ENCODE measurements around the gene VEZT. TPM values are rescaled to one million over a fixed set of nuclear protein-coding genes. Genes with fewer than 3 reads are reported as not detected.
A peak's percentile ranks its signal among the peaks of the same experiment; 100 is the strongest.

VEZT gene
- total and polyA plus RNA-seq, 9 of the 15 experiments (the other 6 are each of a cell fraction or from before 2014, with no cell fraction given), result 16.1 to 61.5 (median 32.6) TPM

- no peak for TF ChIP-seq SREBF2 (CRISPR knock-in tag; IDR thresholded peaks at IDR 0.05)
- no peak for TF ChIP-seq U2AF1 (optimal IDR thresholded peaks at IDR 0.05; ENCODE audit: low read depth, low read length)
Measured at GRCh38 chr12:95198914-95199313, 18.7 kb upstream of the VEZT start (continued).

- H3K9ac ChIP-seq (ENCODE audit: insufficient read depth in 1 of 2, low read depth in 2 of 2, low read length in 2 of 2), result peak overlapping the region in 1 of 2 experiments; percentile 21; a peak in 2 of 4 replicates
- intact Hi-C loops (cut with micrococcal nuclease) (no loop called here), in situ Hi-C loops (cut with MboI) (no loop called here)
- FAIRE-seq (no peak), DNase-seq (ENCODE audit: extremely low read depth in 1 of 4, low spot score in 3 of 4) (no peak), ATAC-seq (no peak)
- H3K36me3 ChIP-seq (ENCODE audit: control insufficient read depth, insufficient read depth, low read length), result no peaks in the 10 kb centered on the region
- ChIA-PET CTCF (ENCODE audit: low intra/inter-chr PET ratio) (no interaction called here), POLR2A (interaction anchor here (1.0 to 2.2 kb wide), 6 partner anchors 9 to 46 kb away, joined by 3 to 8 read pairs (median 4); partner anchors contain the start of genes FGD6 and VEZT)
- no peak overlapping the region for H3K4me3 ChIP-seq
- H2AFZ ChIP-seq (ENCODE audit: low read depth, low read length), result peak overlapping the region; percentile 48; the same call in 1 of the 2 replicates
- H3K79me2 ChIP-seq (ENCODE audit: control insufficient read depth, insufficient read depth, low read length), result peaks cover 52% of the 10 kb centered on the region
- no peaks in the 10 kb centered on the region for H3K9me1 ChIP-seq (ENCODE audit: control insufficient read depth, insufficient read depth, low read length)
- H3K9me3 ChIP-seq (replicated peaks; ENCODE audit: control insufficient read depth, insufficient read depth, low read depth, low read length), result no peaks in the 10 kb centered on the region
- peaks cover 23 to 48% of the 10 kb centered on the region in 2 experiments for H3K4me1 ChIP-seq (replicated peaks in 1 of 2; ENCODE audit: control insufficient read depth in 2 of 2, insufficient read depth in 2 of 2, low read length in 2 of 2)
- H3K27me3 ChIP-seq (ENCODE audit: control insufficient read depth in 2 of 2, insufficient read depth in 2 of 2, low read length in 2 of 2), result no peaks in the 10 kb centered on the region
- peak overlapping the region; percentile 47 for H3K4me2 ChIP-seq (ENCODE audit: insufficient read depth, low read length)
- H4K20me1 ChIP-seq (replicated peaks; ENCODE audit: control insufficient read depth, insufficient read depth, low read length), result no peaks in the 10 kb centered on the region
- WGBS (ENCODE audit: insufficient coverage, low coverage, missing lambda C conversion rate), result 30% methylated on average over 5 of the region's 5 CpGs
- H3K27ac ChIP-seq (ENCODE audit: extremely low read depth, low read depth, low read length), result 0 out of 3 replicates have a peak overlapping the region, but pooled peaks have one; percentile 21
- no peak for TF ChIP-seq PBX2 (CRISPR knock-in tag; IDR thresholded peaks at IDR 0.05; ENCODE audit: low read depth)
- TF ChIP-seq PBX2 (tag; conservative IDR thresholded peaks at IDR 0.05; ENCODE audit: low read depth), result 0 out of 2 replicates have a peak, but pooled peaks have one; percentile 30
- no peak for TF ChIP-seq ZBED1 (IDR thresholded peaks at IDR 0.05)
- TF ChIP-seq MEIS2 (IDR thresholded peaks at IDR 0.05; ENCODE audit: partially characterized antibody), result peak; percentile 5
- TF ChIP-seq DACH1 (IDR thresholded peaks at IDR 0.05; ENCODE audit: partially characterized antibody), result peak; percentile 14
- TF ChIP-seq ELK1 (CRISPR knock-in tag; IDR thresholded peaks at IDR 0.05), result no peak
- TF ChIP-seq MXI1 (IDR thresholded peaks at IDR 0.05; ENCODE audit: low read depth, low read length), result no peak
- TF ChIP-seq DNMT1 (IDR thresholded peaks at IDR 0.05), result no peak
- TF ChIP-seq DDX20 (tag; IDR thresholded peaks at IDR 0.05; ENCODE audit: low read depth), result no peak
- TF ChIP-seq PKNOX1 (IDR thresholded peaks at IDR 0.05), result 0 out of 2 replicates have a peak, but pooled peaks have one; percentile 20
- no peak for TF ChIP-seq STAG1 (CRISPR knock-in tag; IDR thresholded peaks at IDR 0.05; ENCODE audit: borderline replicate concordance)
- TF ChIP-seq SRF (CRISPR knock-in tag; IDR thresholded peaks at IDR 0.05), result no peak
- no TSS peak for BruUV-seq (replicated peaks)
Measured at GRCh38 chr12:95200128-95200894, 17.3 kb upstream of the VEZT start.

Data from K562 (cell line).